IPS-NIHi7 (cell line): ENCODE results near the gene GPS1.

Source experiments
- DNase-seq: peaks from one replicate; pipeline ENCODE4 v3.0.0; 2012; ENCODE audit warnings: mixed read lengths; ENCODE audit errors: extremely low spot score

Gene GPS1

GRCh38 chr17:82014971-82015310, 36.8 kb upstream of the GPS1 start:
- DNase-seq = no peak

DNA sequence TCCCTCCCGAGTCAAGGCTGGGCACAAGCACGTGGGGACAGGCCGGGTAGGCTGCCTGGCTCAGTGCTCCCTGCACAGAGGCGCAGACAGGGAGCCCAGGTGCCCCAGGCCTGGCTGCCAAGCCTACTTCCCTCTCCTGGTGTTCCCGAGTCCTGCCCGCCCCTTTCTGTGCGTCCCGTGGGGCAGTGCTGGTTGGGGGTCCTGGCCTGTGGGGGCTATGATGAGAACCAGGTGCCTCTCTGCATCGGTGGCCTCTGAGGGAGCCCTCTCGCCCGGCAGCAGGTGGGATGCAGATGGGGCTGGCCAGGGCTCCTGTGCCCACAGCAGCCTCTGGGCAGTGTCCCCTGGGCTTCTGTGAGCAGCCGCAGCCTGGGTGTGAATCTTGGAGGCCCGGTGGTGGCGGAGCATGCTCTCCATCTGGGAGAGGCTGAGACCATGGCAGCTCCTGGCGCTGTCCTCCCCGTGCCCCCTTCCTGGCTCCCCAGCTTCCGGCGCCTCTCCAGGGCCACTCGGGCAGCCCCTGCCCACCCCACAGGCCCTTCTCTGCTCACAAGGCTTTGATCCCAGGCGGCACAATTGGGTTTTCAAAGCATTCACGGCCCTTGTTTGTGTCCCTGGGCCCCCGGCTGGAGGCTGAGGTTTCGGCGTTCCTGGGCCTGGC, 36.3 kb upstream of the GPS1 start:
- DNase-seq = no peak

- DNase-seq = no peak
Observed at GRCh38 chr17:82016061-82016874, 35.4 kb upstream of the GPS1 start.

DNA sequence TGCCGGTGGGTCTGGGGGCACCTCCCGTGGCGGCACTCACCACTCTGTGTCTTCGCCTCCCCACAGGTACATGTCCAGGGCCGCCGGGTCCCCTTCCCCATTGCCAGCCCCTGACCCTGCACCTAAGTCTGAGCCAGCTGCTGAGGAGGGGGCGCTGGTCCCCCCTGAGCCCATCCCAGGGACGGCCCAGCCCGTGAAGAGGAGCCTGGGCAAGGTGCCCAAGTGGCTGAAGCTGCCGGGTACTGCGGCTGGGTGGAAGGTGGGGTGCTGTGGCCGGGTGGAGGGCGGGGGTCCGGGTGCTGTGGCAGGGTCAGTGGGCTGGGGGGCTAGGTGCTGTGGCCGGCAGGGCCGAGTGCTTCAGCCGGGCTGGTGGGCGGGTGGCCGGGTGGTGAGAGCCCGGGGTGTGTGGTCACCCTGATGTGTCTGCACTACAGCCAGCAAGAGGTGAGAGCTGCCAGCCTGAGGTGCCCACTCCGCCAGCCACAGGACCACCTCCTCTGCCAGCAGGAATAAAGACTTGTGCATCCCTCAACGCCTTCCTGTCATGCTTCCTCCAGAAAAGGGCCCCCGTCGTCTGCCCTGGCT, 34.7 kb upstream of the GPS1 start:
- DNase-seq = no peak

- no peak for DNase-seq
Observed at GRCh38 chr17:82017612-82018151, 34.0 kb upstream of the GPS1 start.

DNA sequence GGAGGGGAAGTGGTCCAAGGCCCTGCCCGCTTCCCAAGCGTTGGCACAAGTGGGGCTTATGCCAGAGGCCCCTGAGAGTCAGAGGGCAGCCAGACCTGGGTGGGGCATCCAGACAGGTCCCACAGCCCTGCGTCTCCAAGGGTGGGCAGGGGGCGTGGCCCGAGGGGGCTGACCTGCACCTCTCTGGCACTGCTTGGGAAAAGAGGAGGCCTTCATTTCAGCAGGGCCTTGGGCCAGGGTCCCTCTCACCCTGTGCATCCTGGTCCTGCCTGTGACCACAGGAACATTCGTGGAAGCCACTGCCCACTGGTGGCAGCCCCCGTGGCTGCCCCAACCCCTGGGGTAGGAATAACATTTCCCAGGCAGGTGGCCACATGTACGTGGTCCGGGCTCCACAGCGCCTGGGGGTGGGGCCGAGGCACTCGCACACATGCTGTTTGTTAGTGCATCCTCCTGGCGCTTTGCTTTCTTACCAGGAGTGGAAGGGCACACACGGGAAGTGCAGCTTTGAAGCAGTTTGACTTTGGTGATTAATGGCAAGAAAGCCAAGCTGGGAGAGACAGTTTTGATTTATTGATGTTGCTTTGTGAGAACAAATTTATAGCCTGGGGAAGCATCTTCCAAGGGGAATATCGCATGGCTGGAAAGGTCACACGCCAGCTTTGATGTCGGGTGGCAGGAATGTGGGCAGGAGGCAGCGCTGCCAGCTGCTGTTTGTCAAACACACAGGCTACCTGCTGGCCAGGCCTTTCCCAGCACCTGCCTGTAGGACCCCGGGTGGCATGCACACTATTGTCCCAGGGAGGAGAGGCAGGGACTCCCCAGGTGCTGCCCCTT, 33.3 kb upstream of the GPS1 start:
- no peak for DNase-seq

GRCh38 chr17:82018989-82019689, 32.6 kb upstream of the GPS1 start:
- DNase-seq = no peak

DNA sequence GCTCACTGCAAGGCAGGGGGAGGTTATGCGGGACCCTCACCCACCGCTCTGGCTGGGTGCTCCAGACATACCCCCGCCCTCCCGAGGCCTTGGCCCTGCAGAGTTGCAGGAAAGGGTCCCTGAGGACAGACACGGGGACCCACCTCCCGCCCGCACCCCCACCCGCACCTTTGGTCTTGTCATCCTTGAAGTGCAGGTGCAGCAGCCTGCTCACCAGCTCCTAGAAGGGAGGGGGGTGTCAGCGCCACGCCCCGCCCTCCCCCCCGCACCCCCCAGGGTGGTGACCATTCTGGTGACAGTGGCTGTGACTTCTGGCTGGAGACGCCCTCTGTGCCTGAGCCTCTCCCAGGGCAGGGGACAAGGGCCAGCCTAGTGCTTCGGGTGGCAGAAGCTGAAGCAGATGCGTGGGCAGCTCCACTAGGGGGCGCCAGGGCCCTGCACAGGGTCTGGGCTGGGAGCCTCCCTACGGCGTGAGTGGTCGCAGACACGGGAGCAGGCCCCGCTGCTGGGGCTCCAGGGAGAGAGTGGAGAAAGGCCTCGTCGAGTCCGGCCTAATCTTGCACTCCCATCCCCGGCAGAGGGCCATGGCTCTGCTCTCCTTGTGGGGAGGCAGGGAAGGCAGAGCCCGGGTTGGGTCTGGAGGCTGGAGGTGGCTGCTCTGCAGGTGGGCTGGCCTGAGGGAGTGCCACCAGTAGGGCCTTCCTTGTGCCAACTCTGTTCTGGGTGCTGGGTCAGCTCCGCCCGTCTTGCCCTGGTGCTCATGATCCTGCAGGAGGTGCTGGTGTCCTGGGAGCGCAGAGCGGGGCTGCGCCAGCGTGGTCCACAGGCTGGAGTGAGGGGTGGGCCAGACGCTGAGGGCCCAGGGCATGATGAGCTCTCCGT, 31.8 kb upstream of the GPS1 start:
- DNase-seq = peak; percentile 87

GRCh38 chr17:82020572-82021106, 31.1 kb upstream of the GPS1 start:
- DNase-seq = no peak

DNA sequence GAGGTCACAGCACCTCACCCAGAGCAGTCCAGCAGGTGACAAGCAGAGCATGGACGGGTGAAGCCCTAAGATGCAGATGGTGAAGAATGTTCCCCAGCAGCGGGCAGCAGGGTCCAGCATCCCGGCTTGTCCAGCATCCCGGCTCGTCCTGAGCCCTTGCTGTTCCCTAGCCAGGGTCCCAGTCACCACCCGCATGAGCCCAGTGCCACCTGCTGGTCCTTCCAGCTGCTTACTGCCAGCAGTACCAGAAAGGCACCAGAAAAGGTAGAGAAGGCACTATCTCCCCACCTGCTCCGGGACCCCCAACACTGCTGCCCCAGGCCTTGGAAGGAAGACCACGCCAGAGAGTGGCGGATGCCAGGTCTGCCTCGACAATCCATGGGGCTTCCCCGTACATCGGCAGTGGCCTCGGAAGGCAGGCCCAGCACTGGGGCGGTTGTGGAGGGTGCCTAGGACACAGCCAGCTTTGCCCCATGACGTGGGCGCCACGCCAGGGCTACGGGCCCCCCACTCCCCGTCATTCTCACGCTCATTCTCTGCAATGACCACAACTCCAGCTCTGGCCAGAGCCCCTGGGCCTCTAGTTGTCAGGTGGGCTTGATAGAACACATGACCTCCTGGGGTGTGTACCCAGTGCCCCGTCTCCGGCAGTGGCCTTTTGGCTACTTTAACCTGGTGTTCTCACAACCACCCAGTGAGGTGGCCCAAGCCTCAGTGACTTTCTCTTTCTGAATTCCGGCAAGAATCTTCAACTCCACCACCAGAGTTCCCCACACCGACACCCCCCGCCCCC, 30.4 kb upstream of the GPS1 start:
- DNase-seq = no peak

GRCh38 chr17:82021900-82022309, 29.8 kb upstream of the GPS1 start:
- no peak for DNase-seq

DNA sequence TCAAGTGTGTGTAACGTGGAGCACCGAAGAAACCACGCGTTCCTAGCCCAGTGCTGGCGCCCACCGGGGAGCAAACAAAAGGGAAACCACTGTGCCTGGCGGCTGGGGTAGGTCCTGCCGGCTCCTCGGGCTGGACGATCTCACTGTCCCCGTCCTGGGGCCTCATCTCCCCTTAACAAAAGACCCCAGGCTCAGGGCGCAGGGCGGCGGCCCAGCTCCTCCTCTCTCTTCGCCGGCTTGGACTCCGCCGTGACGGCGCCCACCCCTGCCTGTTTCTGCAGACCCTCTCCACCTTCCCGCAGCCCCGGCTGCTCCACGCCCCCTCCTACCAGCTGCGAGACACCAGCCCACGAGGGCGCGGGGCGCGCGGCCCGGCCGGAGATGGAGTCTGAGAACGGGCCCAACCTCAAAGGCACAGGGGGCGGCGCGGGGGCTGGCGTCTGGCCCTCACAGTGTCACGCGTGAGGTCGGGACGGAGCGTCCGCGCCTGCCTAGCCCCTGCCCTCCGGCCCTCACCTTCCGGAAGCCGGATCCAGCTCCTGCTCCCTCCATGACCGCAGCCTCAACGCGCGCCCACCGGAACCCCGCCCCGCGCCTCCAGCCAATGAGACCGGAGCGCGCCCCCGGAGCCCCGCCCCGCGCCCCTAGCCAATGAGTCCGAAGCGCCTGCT, 29.3 kb upstream of the GPS1 start, which contains the start of gene CENPX:
TSS of gene CENPX (minus strand) at position 569 of the 671 bp plus-strand sequence. CDS start at position 552, 17 bp downstream.
- DNase-seq = no peak

DNA sequence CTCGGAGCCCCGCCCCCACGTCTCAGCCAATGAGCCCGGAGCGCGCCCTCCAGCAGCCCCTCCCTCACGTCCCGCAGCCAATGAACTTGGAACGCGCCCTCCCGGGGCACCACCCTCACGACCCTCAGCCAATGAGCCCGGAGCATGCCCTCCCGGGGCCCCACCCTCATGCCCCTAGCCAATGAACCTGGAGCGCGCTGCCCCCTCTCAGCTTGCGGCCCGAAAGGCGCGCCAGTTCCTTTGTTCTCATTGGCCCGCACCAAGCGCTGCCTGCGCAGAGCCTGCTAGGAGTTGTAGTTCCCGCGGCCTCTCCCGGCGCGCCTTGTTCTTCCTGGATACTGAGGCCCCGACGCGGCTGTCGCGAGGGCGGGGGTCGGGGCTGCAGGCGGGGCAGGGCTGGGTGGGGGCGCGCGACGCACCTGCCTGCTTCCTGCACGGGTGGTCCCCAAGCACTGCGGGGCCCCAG, 28.7 kb upstream of the GPS1 start, which contains the start of gene LRRC45:
TSS of gene LRRC45 (plus strand) at position 325 of the 466 bp plus-strand sequence. CDS start 339 bp downstream, outside the sequence.
- peak; percentile 99 for DNase-seq

GRCh38 chr17:82023447-82024241, 28.1 kb upstream of the GPS1 start:
- DNase-seq = no peak

- no peak for DNase-seq
Observed at GRCh38 chr17:82024859-82025258, 26.8 kb upstream of the GPS1 start.

DNA sequence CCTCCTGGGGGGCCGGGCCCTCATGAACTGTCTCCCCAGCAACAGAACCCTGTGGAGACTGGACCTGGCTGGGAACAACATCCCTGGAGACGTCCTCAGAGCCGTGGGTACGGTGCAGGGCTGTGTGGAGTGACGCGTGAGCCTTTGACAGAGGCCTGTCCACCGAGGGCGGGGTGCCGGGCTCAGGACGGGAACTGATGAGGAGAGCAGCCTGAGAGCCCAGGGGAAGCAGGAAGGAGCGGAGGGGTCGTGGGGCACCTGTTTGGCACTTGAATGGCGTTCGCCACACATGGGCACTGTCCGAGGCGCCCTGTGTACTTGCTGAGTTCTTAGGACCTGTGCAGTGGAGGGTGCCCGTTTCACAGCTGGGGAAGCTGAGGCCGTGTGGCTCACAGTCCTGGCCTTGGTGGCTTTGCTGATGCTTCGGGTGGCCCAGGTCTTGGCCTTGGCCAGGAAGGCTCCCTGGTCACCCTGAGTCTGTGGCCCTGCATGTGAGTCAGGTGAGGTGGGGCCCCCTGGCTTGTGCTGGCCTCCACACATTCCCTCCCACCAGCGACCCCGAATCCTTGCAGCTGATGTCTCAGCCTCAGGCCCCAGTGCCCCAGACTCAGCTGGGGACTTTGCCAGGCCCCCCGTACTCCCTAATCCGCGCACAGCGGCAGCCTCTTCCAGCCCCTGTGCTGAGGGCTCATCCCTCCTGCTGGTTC, 26.1 kb upstream of the GPS1 start:
- DNase-seq = no peak

DNA sequence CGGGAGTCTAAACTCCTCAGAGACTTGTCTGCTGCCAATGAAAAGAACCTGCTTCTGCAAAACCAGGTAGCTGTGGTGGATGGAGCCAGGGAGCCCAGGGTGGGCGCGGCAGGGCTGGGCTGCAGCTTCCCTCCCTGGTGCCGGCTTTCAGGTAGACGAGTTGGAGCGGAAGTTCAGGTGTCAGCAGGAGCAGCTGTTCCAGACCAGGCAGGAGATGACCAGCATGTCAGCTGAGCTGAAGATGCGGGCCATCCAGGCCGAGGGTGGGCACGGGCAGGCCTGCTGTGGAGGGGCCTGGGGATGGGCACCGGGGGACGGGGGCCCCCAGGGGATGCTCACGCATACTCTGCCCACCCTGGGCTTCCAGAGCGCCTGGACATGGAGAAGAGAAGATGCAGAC, 23.5 kb upstream of the GPS1 start:
- no peak for DNase-seq
